ELR (cell line): ENCODE measurements around the gene AP1G1.
"Not testable (repeated sequence)": the region's sequence is repeated elsewhere in the genome, so short reads cannot be mapped to it uniquely, and the experiment has no call there.

Experiments used
- DNase-seq: peaks from one replicate; pipeline ENCODE4 v3.0.0-alpha.2; 2015; ENCODE audit warnings: low read depth

The AP1G1 gene

DNA sequence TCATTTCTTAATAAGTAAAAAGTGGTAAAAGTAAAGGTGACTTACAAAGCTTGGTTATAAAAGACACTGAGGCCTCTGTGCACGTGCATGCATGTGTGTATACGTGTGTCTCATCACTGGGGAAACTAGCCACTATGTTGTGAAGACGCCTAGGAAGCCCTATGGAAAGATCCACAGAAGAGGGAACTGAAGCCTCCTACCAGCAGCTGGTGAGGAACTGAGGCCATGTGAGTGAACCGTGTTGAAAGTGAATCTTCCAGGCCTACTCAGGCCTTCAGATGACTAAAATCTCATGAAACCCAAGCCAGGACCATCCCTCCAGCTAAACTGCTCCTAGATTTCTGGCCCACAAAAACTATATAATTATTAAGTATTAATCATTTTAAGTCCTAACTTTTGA lies 107.8 kb downstream of the AP1G1 start:
- no peak for DNase-seq

DNA sequence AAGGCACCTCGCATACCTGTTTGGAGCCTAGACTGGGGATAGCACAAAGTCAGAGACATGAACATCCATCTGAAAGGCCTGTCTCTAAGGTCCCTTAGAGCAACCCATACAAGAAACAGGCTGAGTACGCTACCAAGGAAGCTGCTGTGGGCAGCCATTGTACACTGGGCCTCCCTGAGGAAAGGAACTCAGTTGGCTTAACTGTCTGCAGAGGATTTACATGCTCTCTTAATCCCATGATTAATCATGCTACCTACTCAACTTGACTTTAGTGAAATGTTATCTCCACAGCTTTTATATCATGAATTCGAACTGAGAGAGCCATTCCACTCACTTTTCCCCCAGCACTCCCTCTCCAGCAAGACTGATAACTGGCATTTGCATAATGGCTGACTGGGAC lies 110.1 kb downstream of the AP1G1 start:
- DNase-seq = no peak

DNA sequence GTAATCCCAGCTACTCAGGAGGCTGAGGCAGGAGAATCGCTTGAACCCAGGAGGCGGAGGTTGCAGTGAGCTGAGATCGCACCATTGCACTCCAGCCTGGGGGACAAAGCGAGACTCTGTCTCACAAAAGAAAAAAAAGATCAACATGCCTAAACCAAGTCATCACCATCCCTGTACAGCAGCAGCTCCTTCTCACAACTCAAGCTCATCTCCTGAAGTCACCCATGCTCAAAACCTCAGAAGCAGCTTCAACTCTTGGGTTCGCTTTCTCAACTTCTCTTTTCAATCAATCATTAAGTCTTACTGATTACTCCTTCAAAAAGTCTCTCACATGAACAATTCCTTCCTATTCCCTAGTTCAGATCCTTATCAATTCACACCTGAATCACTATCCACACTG lies 115.5 kb downstream of the AP1G1 start:
- no peak for DNase-seq

DNA sequence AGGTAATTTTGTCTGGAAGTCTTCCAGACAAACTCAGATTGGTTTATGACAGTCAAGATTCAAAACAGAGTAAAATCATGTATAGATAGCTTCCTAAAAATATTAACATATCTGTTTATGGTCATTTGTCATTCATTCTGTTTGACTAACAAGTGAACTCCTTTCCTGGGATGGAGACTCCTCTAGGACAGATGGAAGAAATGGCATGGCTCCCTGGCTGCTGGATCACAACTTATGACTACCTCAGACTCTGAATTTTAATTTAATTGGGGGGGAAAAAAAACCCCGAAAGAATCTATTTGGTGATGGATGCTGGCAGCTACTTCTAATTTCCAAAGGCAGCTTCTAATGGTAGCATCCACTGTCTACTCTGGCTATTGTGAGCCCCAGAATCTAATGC lies 118.7 kb downstream of the AP1G1 start:
- no peak for DNase-seq

DNA sequence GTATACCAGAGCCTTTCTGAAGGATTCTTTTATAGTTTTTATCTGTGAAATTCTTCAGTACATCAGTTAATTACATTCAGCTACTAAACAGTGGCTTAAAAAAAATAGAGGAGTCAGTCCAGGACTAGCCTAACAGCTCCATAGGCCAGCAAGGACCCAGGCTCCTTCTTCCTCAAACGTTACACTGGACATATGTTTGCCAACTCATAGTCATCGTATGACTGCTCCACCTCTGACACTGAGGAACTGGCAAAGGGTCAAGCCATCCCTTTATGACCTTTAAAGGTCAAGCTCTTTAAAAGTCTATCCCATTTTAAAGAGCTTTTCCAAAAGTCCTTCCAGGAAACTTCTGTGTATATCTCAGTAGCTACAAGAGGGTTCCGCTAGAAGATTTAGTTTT lies 120.8 kb downstream of the AP1G1 start:
- DNase-seq = no peak

DNA sequence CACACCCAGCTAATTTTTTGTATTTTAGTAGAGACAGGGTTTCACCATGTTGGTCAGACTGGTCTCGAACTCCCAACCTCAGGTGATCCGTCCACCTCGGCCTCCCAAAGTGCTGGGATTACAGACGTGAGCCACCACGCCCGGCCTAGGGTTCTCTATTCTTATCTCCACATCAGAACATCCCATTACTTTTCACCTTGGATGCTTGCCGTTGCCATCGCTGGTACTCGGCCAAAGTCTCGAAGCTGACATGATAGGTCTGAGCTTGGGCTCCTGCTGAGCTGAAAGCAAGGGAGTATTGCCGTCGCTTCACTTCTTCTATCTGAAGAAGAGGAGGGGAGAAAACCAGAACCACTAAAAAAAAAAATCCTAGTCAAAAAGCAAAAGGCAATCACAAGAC lies 124.4 kb downstream of the AP1G1 start:
- DNase-seq = not testable (repeated sequence)

DNA sequence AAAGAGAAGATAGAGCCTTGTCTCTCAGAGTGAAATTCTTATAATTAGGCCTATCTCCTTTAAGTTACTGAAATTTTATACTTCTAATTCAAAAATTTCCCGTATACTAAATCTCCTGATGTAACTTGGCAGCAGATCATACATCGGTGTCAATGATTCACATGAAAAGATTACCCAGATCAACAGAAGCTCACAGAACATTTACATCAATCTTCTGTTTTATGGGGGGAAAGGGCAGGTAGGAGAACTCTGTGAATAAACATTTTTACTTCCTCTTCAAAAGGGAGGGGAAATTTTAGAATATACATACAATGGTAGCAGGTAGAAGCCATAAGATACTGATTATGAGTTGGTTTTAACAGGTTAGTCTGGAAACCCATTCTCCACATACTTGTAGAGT lies 127.3 kb downstream of the AP1G1 start:
- DNase-seq = no peak
